K562 (cell line): ENCODE results near the gene KATNB1. TPM values are rescaled to one million over a fixed set of nuclear protein-coding genes. Genes with fewer than 3 reads are reported as not detected.
A peak's percentile ranks its signal among the peaks of the same experiment; 100 is the strongest.

Experiments
- ATF7 ChIP-seq: fragments of 450-650 bp; IDR thresholded peaks from 2 replicates; pipeline ENCODE4 v1.7.1; 2014; ENCODE audit warnings: mild to moderate bottlenecking, moderate library complexity
- HMGN3 ChIP-seq: IDR thresholded peaks from 2 replicates; pipeline ENCODE4 v1.6.1; 2011; ENCODE audit warnings: borderline replicate concordance, low read depth, mild to moderate bottlenecking, mixed read lengths, low read length; ENCODE audit not compliant: insufficient read length; ENCODE audit errors: extremely low read depth
- KDM1A ChIP-seq, 2 experiments: fragments of 450-650 bp; IDR thresholded peaks; 2 replicates each; pipeline ENCODE4 v1.6.1; 2016; ENCODE audit warnings: mild to moderate bottlenecking in 2 of 2
- NR2F6 ChIP-seq: fragments of 450-650 bp; formaldehyde crosslinking; IDR thresholded peaks from 2 replicates; pipeline ENCODE4 v1.4.0; 2020; ENCODE audit warnings: mild to moderate bottlenecking
- TCF3 ChIP-seq: sonication (generic); formaldehyde crosslinking; IDR thresholded peaks from 2 replicates; pipeline ENCODE4 v1.4.0; 2020; ENCODE audit warnings: mild to moderate bottlenecking, missing genetic modification reagents
- ZNF766 ChIP-seq: fragments of 200-800 bp; sonication (Bioruptor generic); conservative IDR thresholded peaks from 2 replicates; pipeline ENCODE4 v1.6.1; 2016; ENCODE audit warnings: missing genetic modification characterization, missing compliant biosample characterization
- polyA plus RNA-seq, 8 experiments: library from polyadenylated mRNA; depleted of rRNA in 4 of 8; stranded (reverse) in 5 of 8; unstranded in 3 of 8; fragments of >200 nt; fragmentation: Nextera tagmentation in 2 of 8; fragmentation: Illumina TruSeq in 1 of 8; extraction: Ambion mirVana in 2 of 8; extraction: Trizol in 1 of 8; gene quantifications; 2 replicates each; pipeline versions ENCODE4 v1.2.1 to v1.2.3, GENCODE V29; 2011 to 2014; ENCODE audit warnings: inconsistent platforms in 1 of 8, missing spikeins in 1 of 8
- total RNA-seq, 7 experiments: library from RNA; depleted of rRNA in 6 of 7; stranded (reverse); fragments of >200 nt in 6 of 7; fragmentation: Illumina TruSeq in 2 of 7; extraction: Trizol in 2 of 7; gene quantifications; 2 replicates each; pipeline versions ENCODE4 v1.2.1 to v1.2.3, GENCODE V29; 2011 to 2021; ENCODE audit warnings: low replicate concordance in 1 of 7
- TF ChIP-seq, protein P1 (sequence below), 2 experiments: fragments of 450-650 bp in 1 of 2; sonication (generic) in 1 of 2; formaldehyde crosslinking in 1 of 2; IDR thresholded peaks in 1 of 2; conservative IDR thresholded peaks in 1 of 2; 2 replicates each; pipeline versions ENCODE4 v1.6.1 to v1.8.1; 2016 to 2023; ENCODE audit warnings: mild to moderate bottlenecking in 2 of 2, moderate library complexity in 2 of 2, inconsistent platforms in 1 of 2, missing genetic modification reagents in 1 of 2
- TF ChIP-seq, protein P2 (sequence below): IDR thresholded peaks from 2 replicates; pipeline ENCODE4 v1.6.1; 2012; ENCODE audit warnings: low read depth, low read length, improper control_type of control experiment, borderline replicate concordance
- TF ChIP-seq, protein P3 (sequence below), 2 experiments: fragments of 450-650 bp; formaldehyde crosslinking in 1 of 2; IDR thresholded peaks; 2 replicates each; pipeline versions ENCODE4 v1.4.0 to v1.6.1; 2014 to 2020; ENCODE audit warnings: mild to moderate bottlenecking in 2 of 2, borderline replicate concordance in 1 of 2, low read depth in 1 of 2
- TF ChIP-seq, protein P4 (sequence below): fragments of 250-450 bp; sonication (Bioruptor Pico); IDR thresholded peaks from 2 replicates; pipeline ENCODE4 v1.9.0; 2021; ENCODE audit warnings: mild to moderate bottlenecking, inconsistent platforms

KATNB1 gene
- total and polyA plus RNA-seq, 9 of the 15 experiments (the other 6 are each of a cell fraction or from before 2014, with no cell fraction given) = 1.2 to 52.6 (median 21.9) TPM

DNA sequence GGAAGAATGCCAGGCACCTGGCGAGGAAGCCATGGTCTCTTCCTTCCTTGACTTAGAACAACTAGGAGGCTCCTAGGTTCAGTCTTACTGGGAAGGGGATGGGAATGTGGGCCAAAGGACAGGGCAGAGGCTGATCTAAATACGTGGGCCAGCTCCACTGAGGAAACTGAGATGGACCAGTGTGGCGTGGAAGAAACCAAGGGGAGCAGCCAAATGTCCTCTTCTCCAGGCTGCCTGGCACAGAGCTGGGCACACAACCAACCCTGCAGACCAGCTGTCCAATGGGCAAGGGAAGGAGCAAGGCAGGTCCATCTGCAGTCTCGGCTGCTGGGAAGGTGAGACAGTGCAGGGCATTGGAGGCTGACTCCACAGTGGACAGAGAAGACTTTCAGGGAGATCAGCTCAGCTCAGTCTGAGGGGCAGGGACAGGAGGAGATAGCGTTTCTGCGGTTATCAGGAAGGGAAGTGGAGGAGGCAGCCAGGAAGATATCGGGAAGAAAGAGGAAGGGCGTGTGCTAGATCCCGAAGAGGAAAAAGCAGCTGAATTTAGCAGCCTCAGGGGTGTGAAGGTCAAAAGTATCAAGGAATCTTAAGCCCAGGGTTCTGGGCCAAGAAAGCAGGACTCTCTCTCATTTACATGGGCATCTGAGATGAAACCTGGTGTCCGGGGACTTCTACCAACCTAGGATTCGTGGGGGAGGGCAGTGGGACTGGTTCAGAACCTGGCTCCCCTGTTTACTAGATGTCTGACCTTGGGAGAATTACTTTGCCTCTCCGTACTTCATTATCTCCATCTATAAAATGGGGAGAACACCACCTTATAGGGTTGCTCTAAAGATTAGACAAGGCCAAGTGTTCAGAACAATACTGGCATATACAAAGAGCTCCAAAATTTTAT lies 64.9 kb downstream of the KATNB1 start (continued):
- TF ChIP-seq, protein P1, sequence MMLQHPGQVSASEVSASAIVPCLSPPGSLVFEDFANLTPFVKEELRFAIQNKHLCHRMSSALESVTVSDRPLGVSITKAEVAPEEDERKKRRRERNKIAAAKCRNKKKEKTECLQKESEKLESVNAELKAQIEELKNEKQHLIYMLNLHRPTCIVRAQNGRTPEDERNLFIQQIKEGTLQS (IDR thresholded peaks at IDR 0.05) = no peak
- TF ChIP-seq, protein P1 (CRISPR knock-in tag; conservative IDR thresholded peaks at IDR 0.05) = no peak; the same call in 1 of the 2 replicates
- TF ChIP-seq, protein P2, sequence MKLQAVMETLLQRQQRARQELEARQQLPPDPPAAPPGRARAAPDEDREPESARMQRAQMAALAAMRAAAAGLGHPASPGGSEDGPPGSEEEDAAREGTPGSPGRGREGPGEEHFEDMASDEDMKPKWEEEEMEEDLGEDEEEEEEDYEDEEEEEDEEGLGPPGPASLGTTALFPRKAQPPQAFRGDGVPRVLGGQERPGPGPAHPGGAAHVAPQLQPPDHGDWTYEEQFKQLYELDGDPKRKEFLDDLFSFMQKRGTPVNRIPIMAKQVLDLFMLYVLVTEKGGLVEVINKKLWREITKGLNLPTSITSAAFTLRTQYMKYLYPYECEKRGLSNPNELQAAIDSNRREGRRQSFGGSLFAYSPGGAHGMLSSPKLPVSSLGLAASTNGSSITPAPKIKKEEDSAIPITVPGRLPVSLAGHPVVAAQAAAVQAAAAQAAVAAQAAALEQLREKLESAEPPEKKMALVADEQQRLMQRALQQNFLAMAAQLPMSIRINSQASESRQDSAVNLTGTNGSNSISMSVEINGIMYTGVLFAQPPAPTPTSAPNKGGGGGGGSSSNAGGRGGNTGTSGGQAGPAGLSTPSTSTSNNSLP = no peak
- TF ChIP-seq HMGN3 (peak; percentile 23), ATF7 (peak; percentile 33; the same call in 1 of the 2 replicates), TCF3 (CRISPR knock-in tag) (peak; percentile 74), NR2F6 (CRISPR knock-in tag) (no peak), KDM1A (IDR thresholded peaks at IDR 0.05) (0 out of 4 replicates have a peak, but pooled peaks have one; percentile 10 to 29), ZNF766 (peak; percentile 33; the same call in 1 of the 2 replicates)
- TF ChIP-seq, protein P3, sequence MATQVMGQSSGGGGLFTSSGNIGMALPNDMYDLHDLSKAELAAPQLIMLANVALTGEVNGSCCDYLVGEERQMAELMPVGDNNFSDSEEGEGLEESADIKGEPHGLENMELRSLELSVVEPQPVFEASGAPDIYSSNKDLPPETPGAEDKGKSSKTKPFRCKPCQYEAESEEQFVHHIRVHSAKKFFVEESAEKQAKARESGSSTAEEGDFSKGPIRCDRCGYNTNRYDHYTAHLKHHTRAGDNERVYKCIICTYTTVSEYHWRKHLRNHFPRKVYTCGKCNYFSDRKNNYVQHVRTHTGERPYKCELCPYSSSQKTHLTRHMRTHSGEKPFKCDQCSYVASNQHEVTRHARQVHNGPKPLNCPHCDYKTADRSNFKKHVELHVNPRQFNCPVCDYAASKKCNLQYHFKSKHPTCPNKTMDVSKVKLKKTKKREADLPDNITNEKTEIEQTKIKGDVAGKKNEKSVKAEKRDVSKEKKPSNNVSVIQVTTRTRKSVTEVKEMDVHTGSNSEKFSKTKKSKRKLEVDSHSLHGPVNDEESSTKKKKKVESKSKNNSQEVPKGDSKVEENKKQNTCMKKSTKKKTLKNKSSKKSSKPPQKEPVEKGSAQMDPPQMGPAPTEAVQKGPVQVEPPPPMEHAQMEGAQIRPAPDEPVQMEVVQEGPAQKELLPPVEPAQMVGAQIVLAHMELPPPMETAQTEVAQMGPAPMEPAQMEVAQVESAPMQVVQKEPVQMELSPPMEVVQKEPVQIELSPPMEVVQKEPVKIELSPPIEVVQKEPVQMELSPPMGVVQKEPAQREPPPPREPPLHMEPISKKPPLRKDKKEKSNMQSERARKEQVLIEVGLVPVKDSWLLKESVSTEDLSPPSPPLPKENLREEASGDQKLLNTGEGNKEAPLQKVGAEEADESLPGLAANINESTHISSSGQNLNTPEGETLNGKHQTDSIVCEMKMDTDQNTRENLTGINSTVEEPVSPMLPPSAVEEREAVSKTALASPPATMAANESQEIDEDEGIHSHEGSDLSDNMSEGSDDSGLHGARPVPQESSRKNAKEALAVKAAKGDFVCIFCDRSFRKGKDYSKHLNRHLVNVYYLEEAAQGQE (IDR thresholded peaks at IDR 0.05; ENCODE audit: borderline replicate concordance) = no peak
- TF ChIP-seq, protein P3 (CRISPR knock-in tag; IDR thresholded peaks at IDR 0.05; ENCODE audit: low read depth) = no peak
- TF ChIP-seq, protein P4, sequence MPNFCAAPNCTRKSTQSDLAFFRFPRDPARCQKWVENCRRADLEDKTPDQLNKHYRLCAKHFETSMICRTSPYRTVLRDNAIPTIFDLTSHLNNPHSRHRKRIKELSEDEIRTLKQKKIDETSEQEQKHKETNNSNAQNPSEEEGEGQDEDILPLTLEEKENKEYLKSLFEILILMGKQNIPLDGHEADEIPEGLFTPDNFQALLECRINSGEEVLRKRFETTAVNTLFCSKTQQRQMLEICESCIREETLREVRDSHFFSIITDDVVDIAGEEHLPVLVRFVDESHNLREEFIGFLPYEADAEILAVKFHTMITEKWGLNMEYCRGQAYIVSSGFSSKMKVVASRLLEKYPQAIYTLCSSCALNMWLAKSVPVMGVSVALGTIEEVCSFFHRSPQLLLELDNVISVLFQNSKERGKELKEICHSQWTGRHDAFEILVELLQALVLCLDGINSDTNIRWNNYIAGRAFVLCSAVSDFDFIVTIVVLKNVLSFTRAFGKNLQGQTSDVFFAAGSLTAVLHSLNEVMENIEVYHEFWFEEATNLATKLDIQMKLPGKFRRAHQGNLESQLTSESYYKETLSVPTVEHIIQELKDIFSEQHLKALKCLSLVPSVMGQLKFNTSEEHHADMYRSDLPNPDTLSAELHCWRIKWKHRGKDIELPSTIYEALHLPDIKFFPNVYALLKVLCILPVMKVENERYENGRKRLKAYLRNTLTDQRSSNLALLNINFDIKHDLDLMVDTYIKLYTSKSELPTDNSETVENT = 0 out of 2 replicates have a peak, but pooled peaks have one; percentile 35
